HT-29 (cell line): ENCODE measurements around the gene LRP1B. TPM values are rescaled to one million over a fixed set of nuclear protein-coding genes. Genes with fewer than 3 reads are reported as not detected.

ENCODE experiments used
- DNase-seq: peaks from one replicate; pipeline ENCODE4 v3.0.0-alpha.2; 2015; ENCODE audit warnings: low spot score
- total RNA-seq: library from RNA; depleted of rRNA; stranded (reverse); fragments of >200 nt; shearing (Covaris generic); gene quantifications from 2 replicates; pipeline ENCODE4 v1.2.3, GENCODE V29; 2014

LRP1B gene
- total RNA-seq, 1 experiment from 2014 or later, result not detected

DNA sequence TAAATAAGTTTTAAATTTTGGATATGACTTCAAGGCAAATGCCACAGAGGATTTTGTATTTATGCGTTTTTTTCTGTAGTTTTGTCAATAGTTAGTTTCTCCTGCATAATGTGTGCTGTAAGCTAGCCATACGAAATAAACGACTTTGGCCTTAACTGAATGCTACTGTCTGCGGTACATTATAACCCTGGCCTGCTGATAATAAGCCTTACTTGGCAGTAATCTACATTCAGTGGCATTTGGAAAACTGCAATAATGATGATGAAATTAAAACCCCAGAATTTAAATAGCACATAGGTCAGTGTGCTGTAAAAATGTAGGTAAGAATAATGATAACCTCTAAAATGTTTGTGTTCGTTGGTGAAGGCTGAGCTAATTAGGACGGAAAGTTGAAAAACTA is 88.8 kb downstream of the LRP1B start:
- no peak for DNase-seq

DNA sequence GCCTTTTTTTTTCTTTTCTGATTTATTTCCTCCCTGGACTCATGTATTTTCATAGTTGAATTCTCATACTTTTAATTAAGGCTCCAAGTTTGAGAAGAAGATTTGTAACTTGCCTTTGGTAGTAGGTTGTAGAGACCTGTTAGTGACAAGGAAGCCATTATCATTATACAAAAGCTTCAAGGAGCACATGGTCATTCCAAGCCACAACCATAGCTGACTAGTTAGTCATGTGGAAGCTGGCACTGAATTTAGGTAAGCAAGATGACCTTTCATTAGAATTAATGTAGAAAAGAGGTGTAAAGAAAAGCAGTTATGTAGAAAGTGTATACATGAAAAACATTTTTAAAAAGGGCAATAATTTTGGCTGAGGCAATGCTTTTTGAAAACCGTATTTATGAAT is 89.7 kb downstream of the LRP1B start:
- no peak for DNase-seq

DNA sequence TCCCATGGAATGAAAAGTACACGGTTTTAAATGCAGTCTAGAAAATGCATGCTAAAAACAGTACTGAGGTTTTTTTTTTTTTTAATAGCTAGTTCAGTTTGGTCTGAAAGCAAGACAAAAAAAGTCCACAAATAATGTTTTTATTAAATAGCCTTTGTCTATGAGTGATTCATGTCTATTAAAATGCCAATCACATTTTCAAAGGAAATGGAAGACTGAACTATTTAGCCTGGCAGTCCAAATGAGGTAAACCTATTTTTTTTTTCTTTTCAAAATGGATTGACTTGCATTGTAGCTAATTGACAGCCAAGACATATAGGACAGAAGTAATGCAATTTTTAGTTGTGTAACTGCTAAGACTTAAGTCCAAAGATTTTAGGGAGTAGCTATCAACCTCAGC is 90.3 kb downstream of the LRP1B start:
- DNase-seq, result no peak

DNA sequence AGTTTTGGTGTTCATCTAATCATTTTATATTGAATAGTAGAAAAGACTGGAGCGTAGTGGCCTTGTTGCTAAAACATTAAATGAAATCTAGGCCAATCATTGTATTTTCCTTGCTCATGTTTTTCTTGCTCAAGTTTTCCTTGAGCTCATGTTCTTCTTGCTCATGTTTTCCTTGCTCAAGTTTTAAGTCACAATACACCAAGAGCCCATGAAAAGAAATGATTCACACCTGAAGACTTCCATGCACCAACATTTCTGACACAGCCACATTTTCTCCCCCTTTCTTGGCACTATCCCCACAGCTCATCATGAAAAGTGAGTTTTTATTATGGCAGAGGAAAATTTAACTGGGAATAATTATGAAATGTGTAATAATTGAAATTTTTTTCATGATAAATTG is 92.0 kb downstream of the LRP1B start:
- no peak for DNase-seq

DNA sequence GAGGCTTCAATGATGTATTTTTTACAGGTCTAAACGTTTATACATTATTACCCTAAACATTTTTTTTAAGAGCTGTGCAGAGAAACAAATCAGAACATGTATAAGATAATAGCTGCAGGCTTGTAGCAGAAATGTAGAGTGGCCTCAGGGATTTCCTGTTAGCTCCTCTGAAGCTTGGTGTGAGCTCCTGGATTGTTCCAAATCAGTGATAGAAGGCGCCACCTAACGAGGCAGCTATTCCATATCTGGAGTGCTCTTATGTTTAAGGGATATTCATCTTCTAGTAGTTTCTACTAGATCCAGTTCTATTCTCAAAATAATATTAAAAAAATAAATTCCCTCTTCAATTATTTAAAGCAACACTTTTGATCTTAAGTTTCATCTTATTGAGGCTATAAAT is 93.1 kb downstream of the LRP1B start:
- peak; percentile 18 for DNase-seq

DNA sequence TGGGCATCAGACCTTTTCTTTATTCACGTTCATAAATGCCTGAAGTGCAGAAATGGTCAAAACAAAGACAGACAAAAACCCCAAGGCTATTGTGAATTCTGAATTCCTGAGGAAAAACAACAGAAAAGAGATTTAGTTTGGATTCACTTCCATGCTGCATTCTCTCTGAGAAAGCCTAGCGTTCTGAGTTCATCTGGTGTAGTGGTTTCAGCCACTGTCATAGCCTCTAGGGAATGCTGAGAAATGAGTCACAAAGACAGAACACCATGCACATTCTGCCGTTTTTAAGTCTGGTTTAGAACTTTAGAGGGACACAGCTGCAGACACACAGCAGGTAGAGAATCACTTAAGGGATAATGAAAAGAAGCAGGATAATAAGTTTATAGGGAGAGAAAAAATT is 93.8 kb downstream of the LRP1B start:
- no peak for DNase-seq

DNA sequence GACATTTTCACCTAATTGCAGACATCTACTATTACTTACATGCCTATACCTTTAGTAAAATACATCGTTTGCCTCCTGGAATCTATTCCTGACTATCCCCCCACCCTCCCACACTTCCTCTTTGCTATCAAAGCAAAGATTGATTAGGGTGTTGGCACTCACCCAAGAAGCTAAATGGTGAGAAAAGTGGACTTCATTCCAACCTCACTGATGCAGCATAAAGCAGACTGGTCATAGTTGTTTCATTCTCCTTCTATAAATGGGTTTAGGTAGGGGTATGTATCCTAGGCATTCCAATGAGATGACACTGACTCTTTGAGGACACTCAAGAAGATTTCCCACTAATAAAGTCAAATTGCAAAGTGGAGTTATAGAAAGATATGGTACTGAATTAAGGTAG is 97.4 kb downstream of the LRP1B start:
- DNase-seq, result no peak

DNA sequence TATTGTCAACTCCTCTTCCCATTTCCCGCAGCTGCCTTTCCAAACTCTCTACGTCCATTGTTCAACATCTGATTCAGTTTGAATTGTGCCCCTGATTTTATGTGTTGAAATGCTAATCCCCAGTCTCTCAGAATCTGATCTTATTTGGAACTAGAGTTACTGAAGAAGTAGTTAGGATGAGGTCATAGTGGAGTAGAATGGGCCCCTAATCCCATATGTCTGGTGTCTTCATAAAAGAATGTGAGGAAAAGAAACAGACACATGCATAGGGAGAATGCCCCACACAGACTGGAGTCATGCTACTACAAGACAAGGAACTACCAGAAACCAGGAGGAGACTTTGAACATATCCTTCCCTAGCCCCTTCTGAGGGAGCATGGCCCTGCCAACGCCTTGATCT is 99.2 kb downstream of the LRP1B start:
- no peak for DNase-seq

DNA sequence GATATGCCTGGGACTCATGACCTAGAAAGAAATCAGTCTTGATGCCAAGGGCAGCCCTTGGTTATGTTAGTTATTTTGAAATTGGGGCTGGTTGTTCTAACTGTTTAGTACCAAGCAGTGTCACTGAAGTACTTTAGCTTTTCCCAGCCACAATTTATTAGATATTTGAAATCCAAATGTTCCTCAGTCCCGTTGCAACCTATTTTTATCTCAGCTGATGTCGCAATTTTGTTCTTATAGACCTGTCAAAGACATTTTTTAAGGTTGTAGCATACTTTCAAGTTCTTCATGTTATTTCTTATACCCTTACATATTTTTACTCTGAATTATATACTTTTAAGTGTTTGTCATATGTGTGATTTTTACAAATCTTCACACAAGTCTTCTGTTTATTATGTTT is 100.1 kb downstream of the LRP1B start:
- DNase-seq, result no peak

DNA sequence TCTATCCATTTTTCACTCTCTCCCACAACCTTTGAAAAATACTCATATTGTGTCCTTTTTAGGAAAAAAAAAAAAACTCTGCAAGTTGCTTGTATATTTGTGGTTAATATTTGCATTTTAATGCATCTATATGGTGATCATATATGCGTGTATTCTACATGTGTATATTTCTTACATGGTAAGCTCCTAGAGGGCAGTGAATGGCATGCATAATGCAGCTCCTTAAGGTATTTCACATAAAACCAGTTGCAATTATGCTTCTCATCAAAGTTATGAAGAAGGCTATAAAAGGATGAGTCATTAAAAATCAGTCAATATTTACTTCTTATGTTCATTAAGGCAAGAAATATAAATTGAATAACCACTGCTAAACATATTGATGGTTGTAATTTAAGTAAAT is 100.8 kb downstream of the LRP1B start:
- DNase-seq, result no peak

DNA sequence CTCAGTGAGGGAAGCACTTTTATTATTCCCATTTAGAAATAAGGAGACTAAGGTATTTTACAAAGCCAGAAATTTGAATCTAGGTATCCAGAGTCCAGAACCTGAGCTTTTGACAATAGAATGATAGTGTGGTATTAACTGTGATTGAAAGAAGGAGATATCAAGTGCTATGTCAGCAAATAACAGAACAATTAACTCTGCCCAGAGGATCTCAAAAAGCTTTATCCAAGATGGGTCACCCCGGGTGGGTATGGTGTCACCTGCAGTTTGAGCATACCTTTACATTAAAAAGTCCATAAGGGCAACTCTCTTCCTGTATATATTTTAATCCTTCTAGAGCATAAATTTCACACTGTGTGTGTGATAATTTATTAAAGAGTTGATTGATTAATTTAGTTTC is 105.4 kb downstream of the LRP1B start:
- no peak for DNase-seq

DNA sequence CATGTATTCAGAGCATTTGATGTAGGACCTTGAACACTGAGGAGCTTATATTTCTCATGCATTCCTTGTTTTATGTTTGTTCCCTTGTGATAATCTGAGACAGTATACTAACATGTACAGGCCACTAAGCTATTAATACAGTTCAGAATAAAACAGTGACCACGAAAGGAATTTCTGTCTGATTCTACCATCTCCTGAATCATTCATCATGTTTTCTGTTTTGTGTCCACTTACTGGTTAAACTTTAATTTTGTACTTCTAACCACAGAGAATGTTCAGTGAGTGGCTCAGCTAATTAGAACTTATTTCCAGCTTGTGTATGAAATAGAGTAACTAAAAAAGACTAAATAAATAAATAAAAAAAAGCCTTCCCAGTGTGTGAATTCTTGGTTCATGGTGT is 110.4 kb downstream of the LRP1B start:
- DNase-seq, result no peak

DNA sequence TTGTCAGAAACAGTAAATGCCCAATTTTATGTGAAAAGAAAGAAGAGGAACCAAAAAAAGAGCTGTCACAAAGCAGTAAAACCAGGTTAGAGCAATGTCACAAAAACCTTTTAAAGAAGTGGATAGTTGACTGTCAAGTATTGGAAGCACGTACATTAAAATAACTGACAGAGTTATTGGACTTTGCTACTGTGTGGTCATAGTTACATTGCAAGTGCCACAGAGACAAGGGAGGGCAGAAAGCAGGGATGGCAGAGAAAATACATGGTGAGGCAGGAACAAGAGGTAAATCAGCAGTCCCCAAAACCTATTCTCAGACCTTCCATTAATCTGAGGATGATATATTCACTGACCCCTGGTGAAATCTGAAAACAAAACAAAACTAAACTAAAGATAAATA is 116.3 kb downstream of the LRP1B start:
- DNase-seq, result no peak

DNA sequence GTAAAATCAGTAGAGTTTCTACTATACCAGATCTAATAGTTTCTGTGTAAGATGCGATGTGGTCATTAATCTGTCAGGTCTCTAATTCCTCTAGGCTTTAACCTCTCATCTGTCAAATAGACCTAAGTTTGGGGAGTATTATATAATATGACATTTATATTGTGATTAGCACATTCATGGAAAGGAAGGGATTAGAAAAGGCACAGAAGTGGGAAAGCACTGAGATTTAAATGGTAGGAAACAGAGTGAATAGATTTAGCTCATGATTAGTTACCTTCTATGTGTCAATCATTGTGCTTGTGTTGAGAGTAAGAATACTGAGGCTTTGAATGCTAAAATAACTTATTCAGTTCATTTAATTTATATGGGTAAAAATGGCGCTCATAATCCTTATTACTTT is 118.0 kb downstream of the LRP1B start:
- DNase-seq, result no peak

DNA sequence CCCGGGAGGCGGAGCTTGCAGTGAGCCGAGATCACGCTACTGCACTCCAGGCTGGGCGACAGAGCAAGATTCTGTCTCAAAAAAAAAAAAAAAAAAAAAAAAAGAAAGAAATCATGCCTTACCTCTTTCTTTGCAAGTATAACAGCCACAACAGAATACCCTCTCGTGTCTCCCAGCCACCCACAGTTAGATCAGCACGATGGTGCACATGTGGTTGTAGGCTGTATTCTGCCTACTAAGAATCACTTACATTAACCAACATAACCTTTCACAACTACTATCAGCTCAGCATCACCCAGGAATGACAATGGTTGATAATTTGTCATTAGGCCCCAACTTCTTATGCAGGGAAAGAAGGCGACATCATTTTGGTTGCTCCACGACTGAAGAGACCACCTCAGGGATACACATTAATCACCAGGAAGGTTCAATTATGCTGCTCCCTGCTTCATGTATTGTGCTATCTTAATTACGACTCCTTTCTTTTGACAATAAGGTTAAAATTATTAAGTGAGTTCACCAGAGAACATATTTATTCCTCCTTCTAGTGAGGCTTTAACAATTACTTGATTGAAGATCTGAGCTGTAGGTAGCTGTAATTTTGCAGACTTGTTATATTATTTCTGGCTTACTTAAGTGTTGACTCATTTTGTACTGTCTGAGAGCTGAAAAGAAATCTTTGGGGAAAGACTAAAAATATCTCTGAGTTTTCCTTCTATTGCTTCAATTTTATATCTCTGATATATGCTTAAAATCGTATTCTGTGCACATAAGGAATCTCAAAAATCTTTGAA is 120.1 kb downstream of the LRP1B start:
- DNase-seq, result no peak

DNA sequence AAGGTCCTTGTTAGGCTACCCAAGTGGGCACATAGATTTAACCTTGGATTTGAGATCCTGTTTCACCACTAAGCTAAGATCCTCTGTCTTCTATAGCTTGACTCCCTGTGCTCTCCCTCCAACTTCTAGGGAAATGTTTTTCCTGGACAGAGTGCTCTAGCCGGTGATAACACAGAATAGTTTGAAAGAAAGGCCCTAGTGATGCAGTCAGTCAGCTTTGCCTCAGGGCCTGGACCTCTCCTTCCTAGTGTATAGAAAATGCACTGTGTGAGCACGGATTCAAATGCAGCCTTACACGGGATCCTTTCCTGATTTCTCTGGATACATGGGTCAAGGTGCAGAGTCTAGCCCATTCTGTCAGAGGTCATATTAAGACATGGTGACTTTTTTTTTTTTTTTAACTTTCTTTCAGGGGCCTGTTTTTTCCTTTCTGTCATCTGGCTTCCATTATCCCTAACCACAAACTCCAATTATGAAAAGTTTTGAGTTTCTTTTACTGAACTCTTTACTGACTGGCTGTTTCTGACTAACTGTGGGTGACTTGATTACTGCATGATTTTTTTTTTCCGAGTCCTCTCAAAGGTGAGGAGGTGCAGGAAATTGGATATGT is 122.6 kb downstream of the LRP1B start:
- no peak for DNase-seq

DNA sequence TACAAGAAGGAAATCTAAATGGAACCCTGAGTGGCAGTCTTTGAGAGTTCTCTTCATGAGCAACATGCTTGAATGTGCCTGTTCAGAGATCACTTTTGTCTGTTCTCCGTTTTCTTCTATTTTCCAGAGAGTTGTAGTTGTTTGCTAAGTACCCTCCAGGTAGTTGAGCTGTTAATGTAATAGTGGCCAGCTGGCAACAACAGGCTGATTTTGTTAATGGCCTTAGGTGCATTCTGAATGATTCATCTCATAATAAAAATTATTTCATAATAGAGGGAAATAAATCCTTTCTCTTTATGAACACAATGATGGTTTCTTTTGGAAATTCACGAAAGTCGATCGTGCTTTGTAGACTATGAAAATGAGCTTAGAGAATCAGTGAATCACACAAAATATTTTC is 136.8 kb downstream of the LRP1B start:
- DNase-seq, result no peak

DNA sequence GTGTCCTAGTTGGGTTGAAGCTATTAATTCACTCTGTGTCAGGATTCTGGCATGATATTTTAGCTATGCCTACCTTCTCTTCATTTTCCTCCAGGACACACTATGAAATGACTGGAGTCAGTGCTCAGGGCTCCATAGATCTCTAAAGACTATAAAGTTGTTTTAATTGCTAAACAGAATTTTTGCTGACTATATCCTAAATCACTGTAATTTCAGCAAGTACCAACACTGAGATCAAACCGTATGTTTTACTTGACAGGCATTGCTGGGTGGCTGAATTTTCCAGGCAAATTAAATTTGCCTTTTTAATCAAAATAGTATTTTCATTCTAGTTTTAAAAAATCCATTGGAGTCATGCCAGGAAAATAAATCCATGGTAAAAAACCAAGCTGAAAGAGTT is 138.1 kb downstream of the LRP1B start:
- no peak for DNase-seq

DNA sequence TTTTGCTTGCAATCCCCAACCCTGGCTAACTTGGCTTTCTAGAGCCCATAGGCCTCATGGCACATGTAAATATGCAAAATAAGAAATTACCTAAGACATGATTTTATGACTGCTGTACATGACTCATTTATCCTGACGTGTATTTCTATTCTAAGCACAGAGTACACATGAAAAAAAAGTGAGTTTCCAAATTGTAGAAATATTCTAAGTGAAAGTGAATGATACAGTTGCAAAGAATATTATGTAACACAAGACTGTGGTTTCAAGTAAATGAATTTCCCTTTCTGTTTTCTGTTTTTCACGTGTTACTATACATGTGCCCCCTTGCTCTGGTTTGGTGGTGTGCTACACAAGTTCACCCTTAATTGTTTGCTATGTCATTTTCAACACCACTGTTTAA is 162.4 kb downstream of the LRP1B start:
- DNase-seq, result no peak

DNA sequence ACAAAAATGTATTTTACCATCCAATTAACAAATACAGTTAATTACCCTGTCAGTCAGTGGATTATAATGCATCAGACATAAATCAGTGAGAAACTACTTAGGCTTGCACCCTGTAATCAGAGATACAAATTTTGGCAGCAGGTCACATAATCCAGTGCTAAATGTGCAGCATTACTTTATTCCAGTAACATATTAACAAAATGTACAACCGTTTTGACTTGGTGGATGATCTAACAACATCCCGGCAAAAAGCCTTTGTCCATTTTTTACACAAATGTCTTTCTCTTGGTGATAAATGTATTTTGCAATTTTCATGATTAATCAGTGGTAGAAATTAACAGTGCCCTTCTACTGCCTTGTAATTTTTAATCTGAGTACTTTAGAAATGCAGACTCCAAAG is 162.8 kb downstream of the LRP1B start:
- no peak for DNase-seq

DNA sequence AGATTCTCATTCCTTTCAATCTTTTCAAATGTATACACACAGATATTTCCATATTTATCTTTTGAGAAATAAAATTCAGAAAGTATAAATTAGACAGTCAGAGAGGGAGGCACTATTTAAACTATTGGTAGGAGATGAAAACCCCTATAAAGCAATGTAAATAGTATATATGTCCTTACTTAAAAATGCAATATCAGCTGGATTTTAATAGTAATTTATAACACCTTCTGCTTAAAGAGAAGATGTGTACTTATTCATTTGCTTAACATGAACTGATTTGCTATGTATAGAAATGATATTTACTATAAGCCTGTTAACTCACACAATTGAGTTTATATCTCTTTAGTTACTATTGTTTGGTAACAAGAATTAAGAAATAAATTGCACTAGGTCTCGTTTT is 163.3 kb downstream of the LRP1B start:
- no peak for DNase-seq

DNA sequence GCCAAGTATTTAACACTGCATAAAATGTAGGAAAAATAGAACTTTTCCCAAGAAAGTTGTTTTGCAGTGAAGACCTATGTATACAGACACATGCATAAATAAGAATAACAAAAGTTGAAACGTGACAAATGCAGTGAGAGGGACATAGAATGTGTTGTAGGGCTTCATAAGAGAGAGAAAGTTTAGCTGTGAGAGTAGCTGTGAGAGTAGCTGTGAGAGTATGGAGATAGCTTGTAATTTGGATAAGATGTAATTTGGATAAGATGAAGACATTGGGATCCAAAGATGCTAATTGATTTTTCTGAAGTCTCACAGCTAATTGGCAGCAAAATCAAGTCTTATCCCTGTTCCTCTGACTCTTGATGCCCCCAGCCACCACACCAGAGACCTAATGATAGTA is 170.9 kb downstream of the LRP1B start:
- no peak for DNase-seq

DNA sequence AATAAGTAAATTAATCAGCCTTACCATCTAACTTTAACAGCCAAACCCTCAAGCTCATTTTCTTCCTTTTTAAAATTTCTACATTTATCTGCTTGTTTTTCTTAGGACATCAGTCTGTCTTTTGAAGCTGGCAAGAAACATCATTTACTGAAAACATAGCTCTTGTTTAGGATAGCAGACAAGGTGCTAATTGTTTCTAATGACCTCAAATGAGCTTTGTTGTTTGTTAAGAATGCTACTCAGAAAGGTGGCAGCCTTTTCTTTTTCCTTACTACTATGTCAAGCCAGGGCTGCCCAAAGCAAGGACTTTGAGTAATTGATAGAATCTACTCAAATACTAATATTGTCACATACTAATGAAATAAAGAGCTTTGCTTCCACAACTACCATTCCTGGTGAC is 171.8 kb downstream of the LRP1B start:
- DNase-seq, result no peak
